Measurements from ENCODE around the gene PDE11A. TPM values are rescaled to one million over a fixed set of nuclear protein-coding genes. Genes with fewer than 3 reads are reported as not detected.

Gene PDE11A
- total and polyA plus RNA-seq, 2 of the 13 experiments (the other 11 are each of a cell fraction or from before 2014, with no cell fraction given), result 1.2 to 1.7 TPM

- DNase-seq (ENCODE audit: low spot score), result no peak
- no peaks in the 10 kb centered on the region for H3K9me3 ChIP-seq (ENCODE audit: low read length)
- no peak overlapping the region for H2AFZ ChIP-seq (ENCODE audit: low read length)
- no TSS peak for BruUV-seq (replicated peaks)
- no peaks in the 10 kb centered on the region for H3K27me3 ChIP-seq (ENCODE audit: control insufficient read depth in 1 of 2, insufficient read depth in 2 of 2, low read length in 2 of 2)
- ChIA-PET CTCF (ENCODE audit: low intra/inter-chr PET ratio, low total read pairs) (no interaction called here), POLR2A (no interaction called here)
- H3K36me3 ChIP-seq (replicated peaks in 1 of 2; ENCODE audit: control insufficient read depth in 1 of 2, insufficient read depth in 2 of 2, low read length in 2 of 2), result no peaks in the 10 kb centered on the region
- H3K4me1 ChIP-seq (ENCODE audit: insufficient read depth, low read length), result no peaks in the 10 kb centered on the region
- WGBS (ENCODE audit: low lambda C conversion rate), result 65% methylated on average over 3 of the region's 3 CpGs
- H3K27ac ChIP-seq (ENCODE audit: extremely low read length, insufficient read depth, low read length), result no peak overlapping the region
- FAIRE-seq, result no peak
- in situ Hi-C loops (cut with HindIII; ENCODE audit: extremely low pct_ligation_motif_present, low pct_unique_long_range_greater_than_20kb) (no loop called here), intact Hi-C loops (cut with micrococcal nuclease; ENCODE audit: unreplicated experiment) (no loop called here)
- no peak for ATAC-seq
- no peak for TF ChIP-seq SP140L (CRISPR knock-in tag; IDR thresholded peaks at IDR 0.05; ENCODE audit: borderline replicate concordance)
- TF ChIP-seq ZNF644 (CRISPR knock-in tag; IDR thresholded peaks at IDR 0.05; ENCODE audit: low read depth), result no peak
- no peak for TF ChIP-seq ZFP91 (CRISPR knock-in tag; IDR thresholded peaks at IDR 0.05; ENCODE audit: borderline replicate concordance)
- no peak for TF ChIP-seq KLF12 (CRISPR knock-in tag; IDR thresholded peaks at IDR 0.05; ENCODE audit: borderline replicate concordance)
- TF ChIP-seq EP300 (IDR thresholded peaks at IDR 0.05; ENCODE audit: low read depth in 2 of 2, low read length in 2 of 2), result no peak
- TF ChIP-seq EP300 (CRISPR knock-in tag; IDR thresholded peaks at IDR 0.05; ENCODE audit: borderline replicate concordance), result no peak
- TF ChIP-seq, protein P1, sequence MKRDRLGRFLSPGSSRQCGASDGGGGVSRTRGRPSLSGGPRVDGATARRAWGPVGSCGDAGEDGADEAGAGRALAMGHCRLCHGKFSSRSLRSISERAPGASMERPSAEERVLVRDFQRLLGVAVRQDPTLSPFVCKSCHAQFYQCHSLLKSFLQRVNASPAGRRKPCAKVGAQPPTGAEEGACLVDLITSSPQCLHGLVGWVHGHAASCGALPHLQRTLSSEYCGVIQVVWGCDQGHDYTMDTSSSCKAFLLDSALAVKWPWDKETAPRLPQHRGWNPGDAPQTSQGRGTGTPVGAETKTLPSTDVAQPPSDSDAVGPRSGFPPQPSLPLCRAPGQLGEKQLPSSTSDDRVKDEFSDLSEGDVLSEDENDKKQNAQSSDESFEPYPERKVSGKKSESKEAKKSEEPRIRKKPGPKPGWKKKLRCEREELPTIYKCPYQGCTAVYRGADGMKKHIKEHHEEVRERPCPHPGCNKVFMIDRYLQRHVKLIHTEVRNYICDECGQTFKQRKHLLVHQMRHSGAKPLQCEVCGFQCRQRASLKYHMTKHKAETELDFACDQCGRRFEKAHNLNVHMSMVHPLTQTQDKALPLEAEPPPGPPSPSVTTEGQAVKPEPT (CRISPR knock-in tag; IDR thresholded peaks at IDR 0.05; ENCODE audit: low read depth), result no peak
- no peak for TF ChIP-seq ATRX (CRISPR knock-in tag; IDR thresholded peaks at IDR 0.05; ENCODE audit: borderline replicate concordance)
- TF ChIP-seq, protein P2, sequence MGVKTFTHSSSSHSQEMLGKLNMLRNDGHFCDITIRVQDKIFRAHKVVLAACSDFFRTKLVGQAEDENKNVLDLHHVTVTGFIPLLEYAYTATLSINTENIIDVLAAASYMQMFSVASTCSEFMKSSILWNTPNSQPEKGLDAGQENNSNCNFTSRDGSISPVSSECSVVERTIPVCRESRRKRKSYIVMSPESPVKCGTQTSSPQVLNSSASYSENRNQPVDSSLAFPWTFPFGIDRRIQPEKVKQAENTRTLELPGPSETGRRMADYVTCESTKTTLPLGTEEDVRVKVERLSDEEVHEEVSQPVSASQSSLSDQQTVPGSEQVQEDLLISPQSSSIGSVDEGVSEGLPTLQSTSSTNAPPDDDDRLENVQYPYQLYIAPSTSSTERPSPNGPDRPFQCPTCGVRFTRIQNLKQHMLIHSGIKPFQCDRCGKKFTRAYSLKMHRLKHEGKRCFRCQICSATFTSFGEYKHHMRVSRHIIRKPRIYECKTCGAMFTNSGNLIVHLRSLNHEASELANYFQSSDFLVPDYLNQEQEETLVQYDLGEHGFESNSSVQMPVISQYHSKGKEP (CRISPR knock-in tag; IDR thresholded peaks at IDR 0.05), result no peak
- no peak for TF ChIP-seq ZFYVE20 (CRISPR knock-in tag; IDR thresholded peaks at IDR 0.05; ENCODE audit: borderline replicate concordance, low read depth)
- no peak overlapping the region for H3K9ac ChIP-seq (ENCODE audit: insufficient read depth, low read depth, low read length)
- no peak overlapping the region for H3K4me3 ChIP-seq (replicated peaks in 1 of 3; ENCODE audit: insufficient read depth in 1 of 3, low read depth in 2 of 3, low read length in 3 of 3)
- H3K4me2 ChIP-seq (ENCODE audit: low read depth, low read length), result no peak overlapping the region
- no peaks in the 10 kb centered on the region for H3K79me2 ChIP-seq (ENCODE audit: insufficient read depth, low read length)
- no peaks in the 10 kb centered on the region for H4K20me1 ChIP-seq (ENCODE audit: insufficient read depth, low read length)
Observed at GRCh38 chr2:177668617-177669016, 404.0 kb downstream of the PDE11A start.
